Ishikawa (cell line): ENCODE results near the gene RUFY3.

Experiments used
- CEBPB ChIP-seq: IDR thresholded peaks from 2 replicates; pipeline ENCODE4 v1.6.1; 2012
- CREB1 ChIP-seq: IDR thresholded peaks from 2 replicates; pipeline ENCODE4 v1.6.1; 2012; ENCODE audit warnings: low read depth
- EGR1 ChIP-seq: IDR thresholded peaks from 2 replicates; pipeline ENCODE4 v1.6.1; 2012
- EP300 ChIP-seq: IDR thresholded peaks from 2 replicates; pipeline ENCODE4 v1.6.1; 2012; ENCODE audit warnings: borderline replicate concordance
- FOXM1 ChIP-seq: IDR thresholded peaks from 2 replicates; pipeline ENCODE4 v1.6.1; 2012; ENCODE audit warnings: low read depth, borderline replicate concordance
- RAD21 ChIP-seq: IDR thresholded peaks from 2 replicates; pipeline ENCODE4 v1.6.1; 2012; ENCODE audit warnings: low read depth
- TAF1 ChIP-seq: IDR thresholded peaks from 2 replicates; pipeline ENCODE4 v1.6.1; 2012; ENCODE audit warnings: low read depth, mild to moderate bottlenecking
- TCF12 ChIP-seq: IDR thresholded peaks from 2 replicates; pipeline ENCODE4 v1.6.1; 2012; ENCODE audit warnings: low read depth
- TEAD4 ChIP-seq: IDR thresholded peaks from 2 replicates; pipeline ENCODE4 v1.6.1; 2012
- YY1 ChIP-seq: IDR thresholded peaks from 2 replicates; pipeline ENCODE4 v1.6.1; 2012; ENCODE audit warnings: low read depth
- ZBTB7A ChIP-seq: IDR thresholded peaks from 2 replicates; pipeline ENCODE4 v1.6.1; 2012; ENCODE audit warnings: low read depth
- TF ChIP-seq, protein P1 (sequence below): IDR thresholded peaks from 2 replicates; pipeline ENCODE4 v1.6.1; 2012; ENCODE audit warnings: low read depth, mild to moderate bottlenecking
- TF ChIP-seq, protein P2 (sequence below): IDR thresholded peaks from 2 replicates; pipeline ENCODE4 v1.6.1; 2012
- TF ChIP-seq, protein P3 (sequence below): IDR thresholded peaks from 2 replicates; pipeline ENCODE4 v1.6.1; 2012

The RUFY3 gene

DNA sequence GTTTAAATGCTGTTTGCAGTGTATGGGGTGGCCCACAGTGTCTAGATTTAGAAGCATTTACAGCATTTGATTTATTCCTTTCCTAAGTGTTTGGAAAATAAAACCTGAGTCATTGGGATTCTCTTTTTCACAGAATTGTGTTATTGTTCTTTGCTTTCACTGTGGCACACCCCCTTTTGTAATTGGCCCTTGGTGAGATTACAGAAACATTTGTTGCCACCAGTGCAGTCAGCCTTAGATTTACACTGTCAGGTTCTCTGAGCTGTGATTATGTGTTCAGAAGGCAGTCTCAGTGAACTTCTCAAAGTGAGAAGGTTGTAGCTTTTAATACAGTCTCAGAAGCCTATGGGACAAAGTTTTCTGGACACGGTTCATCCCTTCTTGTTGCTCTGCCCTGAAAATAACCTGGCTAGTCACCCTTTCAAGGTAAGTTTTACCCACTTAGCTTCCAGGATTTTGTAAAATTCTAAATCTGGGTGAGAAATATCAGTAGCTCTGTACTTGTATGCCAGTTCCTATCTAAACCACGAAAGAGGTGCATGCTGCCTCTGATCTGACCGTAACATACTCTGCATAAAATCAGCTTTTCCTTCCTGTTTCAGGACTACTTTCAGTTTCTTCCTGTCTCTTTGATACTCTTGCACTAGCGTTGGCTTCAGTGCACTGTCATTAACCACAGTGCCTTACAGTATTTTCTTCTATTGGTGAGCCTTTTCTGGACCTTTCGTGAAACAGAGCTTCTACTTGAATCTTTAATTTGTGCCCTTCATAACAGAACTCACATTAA, 12.6 kb downstream of the RUFY3 start:
- TF ChIP-seq TAF1 (no peak), CREB1 (no peak), FOXM1 (no peak), TCF12 (no peak), RAD21 (no peak), CEBPB (no peak), ZBTB7A (no peak)
- TF ChIP-seq, protein P1, sequence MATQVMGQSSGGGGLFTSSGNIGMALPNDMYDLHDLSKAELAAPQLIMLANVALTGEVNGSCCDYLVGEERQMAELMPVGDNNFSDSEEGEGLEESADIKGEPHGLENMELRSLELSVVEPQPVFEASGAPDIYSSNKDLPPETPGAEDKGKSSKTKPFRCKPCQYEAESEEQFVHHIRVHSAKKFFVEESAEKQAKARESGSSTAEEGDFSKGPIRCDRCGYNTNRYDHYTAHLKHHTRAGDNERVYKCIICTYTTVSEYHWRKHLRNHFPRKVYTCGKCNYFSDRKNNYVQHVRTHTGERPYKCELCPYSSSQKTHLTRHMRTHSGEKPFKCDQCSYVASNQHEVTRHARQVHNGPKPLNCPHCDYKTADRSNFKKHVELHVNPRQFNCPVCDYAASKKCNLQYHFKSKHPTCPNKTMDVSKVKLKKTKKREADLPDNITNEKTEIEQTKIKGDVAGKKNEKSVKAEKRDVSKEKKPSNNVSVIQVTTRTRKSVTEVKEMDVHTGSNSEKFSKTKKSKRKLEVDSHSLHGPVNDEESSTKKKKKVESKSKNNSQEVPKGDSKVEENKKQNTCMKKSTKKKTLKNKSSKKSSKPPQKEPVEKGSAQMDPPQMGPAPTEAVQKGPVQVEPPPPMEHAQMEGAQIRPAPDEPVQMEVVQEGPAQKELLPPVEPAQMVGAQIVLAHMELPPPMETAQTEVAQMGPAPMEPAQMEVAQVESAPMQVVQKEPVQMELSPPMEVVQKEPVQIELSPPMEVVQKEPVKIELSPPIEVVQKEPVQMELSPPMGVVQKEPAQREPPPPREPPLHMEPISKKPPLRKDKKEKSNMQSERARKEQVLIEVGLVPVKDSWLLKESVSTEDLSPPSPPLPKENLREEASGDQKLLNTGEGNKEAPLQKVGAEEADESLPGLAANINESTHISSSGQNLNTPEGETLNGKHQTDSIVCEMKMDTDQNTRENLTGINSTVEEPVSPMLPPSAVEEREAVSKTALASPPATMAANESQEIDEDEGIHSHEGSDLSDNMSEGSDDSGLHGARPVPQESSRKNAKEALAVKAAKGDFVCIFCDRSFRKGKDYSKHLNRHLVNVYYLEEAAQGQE, result no peak

DNA sequence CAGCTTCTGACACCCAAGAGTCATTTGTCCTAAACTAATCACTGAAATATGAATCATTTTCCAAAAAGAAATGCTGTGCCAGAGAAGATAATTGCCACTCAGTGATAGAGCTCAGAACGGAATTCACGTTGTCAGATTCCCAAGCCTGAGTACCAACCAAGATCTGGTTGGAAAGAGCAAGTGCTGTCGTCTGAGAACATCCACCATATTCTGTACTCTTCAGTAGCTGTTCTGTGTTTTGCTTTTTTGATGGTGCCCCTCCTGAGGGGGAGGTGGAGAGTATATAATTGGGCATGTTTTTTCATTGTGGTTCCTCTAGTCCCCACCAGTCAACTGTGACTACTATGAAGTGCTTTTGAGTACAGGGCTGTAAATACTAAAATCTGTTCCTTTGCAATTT, 13.2 kb downstream of the RUFY3 start:
- TF ChIP-seq, protein P1, result no peak
- TF ChIP-seq RAD21 (no peak), YY1 (no peak), TAF1 (no peak), CEBPB (no peak), EGR1 (no peak), EP300 (no peak), CREB1 (no peak), ZBTB7A (no peak)

DNA sequence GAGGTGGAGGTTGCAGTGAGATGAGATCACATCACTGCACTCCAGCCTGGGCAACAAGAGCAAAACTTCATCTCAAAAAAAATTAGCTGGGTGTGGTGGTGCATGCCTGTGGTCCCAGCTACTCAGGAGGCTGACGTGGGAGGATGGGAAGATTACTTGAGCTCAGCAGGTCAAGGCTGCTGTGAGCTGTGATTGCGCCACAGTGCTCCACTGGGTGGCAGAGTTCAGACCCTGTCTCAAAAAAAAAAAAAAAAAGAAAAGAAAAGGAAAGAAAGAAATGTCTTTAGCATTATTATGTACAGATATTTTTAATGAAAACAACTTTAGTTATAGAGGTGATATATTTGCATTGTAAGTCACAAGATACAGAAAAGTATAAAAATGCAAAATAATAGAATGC, 14.2 kb downstream of the RUFY3 start:
- TF ChIP-seq CEBPB, result peak; percentile 83

DNA sequence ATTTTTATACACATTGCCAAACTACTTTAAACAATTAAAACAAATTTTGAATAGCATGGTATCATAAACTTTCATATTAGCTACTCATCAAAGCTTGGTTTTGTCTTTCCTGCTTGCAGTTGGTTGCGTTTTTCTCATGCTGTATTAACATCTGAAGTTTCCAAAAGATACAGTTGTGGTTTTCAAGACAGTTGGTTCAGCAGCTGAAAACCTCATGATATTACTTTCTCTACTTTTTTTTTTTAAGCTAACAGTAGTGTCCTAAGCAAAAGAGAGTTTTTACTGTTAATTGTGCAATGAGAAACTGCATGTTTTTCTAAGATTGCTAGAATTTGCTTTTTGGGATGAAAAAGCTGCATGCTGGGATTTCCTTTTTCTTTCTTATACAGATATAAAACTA, 15.2 kb downstream of the RUFY3 start:
- TF ChIP-seq YY1 (no peak), FOXM1 (no peak)

DNA sequence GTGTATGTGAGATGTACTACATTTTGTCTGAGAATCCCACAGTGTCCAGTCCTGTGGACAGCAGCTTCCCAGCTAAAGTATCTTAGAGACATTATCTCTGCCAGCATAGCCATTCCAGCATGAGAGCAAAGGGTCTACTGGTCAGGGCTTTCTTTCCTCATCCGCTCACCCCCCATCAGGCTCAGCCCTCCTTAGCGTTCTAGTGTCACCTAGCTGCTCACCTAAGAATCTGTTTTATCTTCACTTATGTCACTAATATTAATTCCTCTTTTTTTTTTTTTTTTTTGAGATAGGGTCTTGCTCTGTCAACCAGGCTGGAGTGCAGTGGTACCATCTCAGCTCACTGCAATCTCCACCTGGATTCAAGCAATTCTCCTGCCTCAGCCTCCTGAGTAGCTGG, 15.6 kb downstream of the RUFY3 start:
- TF ChIP-seq, protein P2, sequence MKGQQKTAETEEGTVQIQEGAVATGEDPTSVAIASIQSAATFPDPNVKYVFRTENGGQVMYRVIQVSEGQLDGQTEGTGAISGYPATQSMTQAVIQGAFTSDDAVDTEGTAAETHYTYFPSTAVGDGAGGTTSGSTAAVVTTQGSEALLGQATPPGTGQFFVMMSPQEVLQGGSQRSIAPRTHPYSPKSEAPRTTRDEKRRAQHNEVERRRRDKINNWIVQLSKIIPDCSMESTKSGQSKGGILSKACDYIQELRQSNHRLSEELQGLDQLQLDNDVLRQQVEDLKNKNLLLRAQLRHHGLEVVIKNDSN, result no peak
- TF ChIP-seq CEBPB (no peak), EP300 (no peak), TAF1 (no peak), FOXM1 (no peak), TEAD4 (no peak), RAD21 (no peak), CREB1 (no peak)
- TF ChIP-seq, protein P3, sequence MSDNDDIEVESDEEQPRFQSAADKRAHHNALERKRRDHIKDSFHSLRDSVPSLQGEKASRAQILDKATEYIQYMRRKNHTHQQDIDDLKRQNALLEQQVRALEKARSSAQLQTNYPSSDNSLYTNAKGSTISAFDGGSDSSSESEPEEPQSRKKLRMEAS, result no peak
- TF ChIP-seq, protein P1, result no peak
